Psoas muscle (tissue), 8 donors: ENCODE data around the gene CAMTA1. TPM values are rescaled to one million over a fixed set of nuclear protein-coding genes. Genes with fewer than 3 reads are reported as not detected.

Experiments
- ATAC-seq, 4 donors: fragments of 200-7000 bp; cut with Tn5 transposase; one replicate each; pipeline ENCODE4 v1.9.1; 2020; ENCODE audit warnings: moderate library complexity in 3 of 4, mild to moderate bottlenecking in 2 of 4
- DNase-seq, 2 donors: peaks; one replicate each; pipeline ENCODE4 v3.0.0-alpha.2; 2020
- H3K27ac ChIP-seq: fragments of 200-600 bp; one replicate; pipeline ENCODE4 v1.8.0; 2022
- H3K27me3 ChIP-seq, 3 donors: fragments of 200-600 bp in 1 of 3; one replicate each; pipeline versions ENCODE4 v1.6.1 to v1.8.0; 2013 to 2022; ENCODE audit warnings: low read length in 2 of 3, mild to moderate bottlenecking in 2 of 3, moderate library complexity in 1 of 3; ENCODE audit not compliant: insufficient read depth in 3 of 3
- H3K36me3 ChIP-seq, 2 donors: fragments of 200-600 bp in 1 of 2; one replicate each; pipeline versions ENCODE4 v1.6.1 to v1.8.0; 2013 to 2022; ENCODE audit warnings: low read depth in 1 of 2, mild to moderate bottlenecking in 1 of 2, moderate library complexity in 1 of 2; ENCODE audit not compliant: insufficient read depth in 1 of 2
- H3K4me1 ChIP-seq: fragments of 200-600 bp; one replicate; pipeline ENCODE4 v1.8.0; 2022
- H3K4me3 ChIP-seq: fragments of 200-600 bp; one replicate; pipeline ENCODE4 v1.8.0; 2022; ENCODE audit warnings: mild to moderate bottlenecking
- H3K9me3 ChIP-seq: fragments of 200-600 bp; one replicate; pipeline ENCODE4 v1.8.0; 2022
- CTCF ChIP-seq: fragments of 200-600 bp; IDR thresholded peaks from one replicate; pipeline ENCODE4 v1.8.0; 2022; ENCODE audit warnings: antibody characterized with exemption
- WGBS, 3 donors: extraction: QIAGEN DNeasy Blood & Tissue Kit; methylation state at CpG; one replicate each; pipeline versions ENCODE4 v1.1.6 to v1.1.7; 2013; 5-methylcytosine and 5-hydroxymethylcytosine counted together
- intact Hi-C, 2 donors: fragments of 100-400 bp; cut with DNase I; formaldehyde crosslinking; loops; one replicate each; pipeline versions ENCODE4 v1.11.0 to v1.14.2; 2022
- polyA plus RNA-seq, 3 donors: library from polyadenylated mRNA; stranded (reverse); fragments of 200-250 nt; gene quantifications; one replicate each; pipeline ENCODE4 v1.2.3, GENCODE V29; 2013
- total RNA-seq, 4 donors: library from RNA; stranded (reverse); fragmentation: NEBNext Ultra II Directional in 2 of 4; extraction: Animal tissue kit (Norgen Biotek cat#: 25700) in 2 of 4; gene quantifications; one replicate each; pipeline versions ENCODE4 v1.2.1 to v1.2.4, GENCODE V29; 2021 to 2023
- donor health status: healthy with polysubstance abuse.
- donor health status: DM: no; HTN: no; CAD: no; lungs with moderate emphysema.
- donor health status: Bipolar disorder and iron deficiency.
- donor health status: healthy.
- donor health status: DM: yes; HTN: yes; CAD: no.
- donor health status: DM: no; HTN: no; CAD: no.
- donor health status: DM: no; HTN: no; CAD: no.
- donor health status: DM: yes; HTN: yes; CAD: no.

The CAMTA1 gene
- total and polyA plus RNA-seq, 7 donors = 64.6 to 206 (median 76.5) TPM

DNA sequence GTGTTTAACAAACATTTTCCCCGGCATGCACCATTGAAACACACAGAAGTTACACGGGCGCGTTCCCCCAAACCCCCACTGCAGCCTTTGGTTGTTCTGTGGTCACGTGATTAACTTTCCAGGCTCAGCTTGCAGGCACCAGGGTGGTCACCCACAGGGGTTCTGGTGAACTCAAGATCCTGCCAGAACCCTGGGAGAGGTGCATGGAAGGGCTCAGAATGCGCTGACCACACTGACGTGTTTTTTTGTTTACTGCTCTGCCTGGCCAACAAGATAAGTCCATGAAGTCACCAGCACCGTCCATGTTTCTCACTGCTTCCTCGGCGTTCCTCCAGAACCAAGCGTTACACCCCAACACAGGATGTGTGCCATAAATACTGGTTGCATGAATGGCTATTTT, 756.4 kb downstream of the CAMTA1 start:
- no peak for TF ChIP-seq CTCF
- DNase-seq (peak in 1 of 2 donors; percentile 22), ATAC-seq (no peak)
- 58 to 79% (median 64%) methylated on average over 11 of the region's 11 CpGs for WGBS, 3 donors
- intact Hi-C loops = no loop called here
- no peaks in the 10 kb centered on the region for H3K4me1 ChIP-seq
- peaks cover 0 to 9% (median 2%) of the 10 kb centered on the region in 3 donors for H3K27me3 ChIP-seq
- H3K36me3 ChIP-seq = no peaks in the 10 kb centered on the region
- no peak overlapping the region for H3K4me3 ChIP-seq
- H3K27ac ChIP-seq = no peak overlapping the region
- no peaks in the 10 kb centered on the region for H3K9me3 ChIP-seq

DNA sequence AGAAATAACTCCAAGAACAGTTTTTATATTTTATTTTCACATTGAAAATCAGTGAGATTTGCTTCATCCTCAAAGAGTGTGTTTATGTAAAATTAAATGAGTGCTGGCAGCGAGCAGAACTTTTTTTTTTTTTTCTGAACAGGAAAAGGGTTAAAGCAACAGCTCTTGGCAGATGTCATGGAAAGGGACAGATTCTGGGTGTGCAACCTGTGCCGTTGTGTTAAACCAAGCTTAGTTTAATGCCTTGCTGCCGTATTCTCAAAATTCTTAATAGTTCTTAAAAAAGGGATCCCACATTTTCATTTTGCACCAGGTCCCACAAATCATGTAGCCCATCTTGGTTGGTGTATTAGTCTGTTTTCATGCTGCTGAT, 758.5 kb downstream of the CAMTA1 start:
- no peaks in the 10 kb centered on the region for H3K9me3 ChIP-seq
- DNase-seq = no peak
- WGBS, 3 donors = 46 to 49% (median 46%) methylated on average over 3 of the region's 3 CpGs

GRCh38 chr1:7549277-7550161, 764.3 kb downstream of the CAMTA1 start:
- ATAC-seq (no peak), DNase-seq (peak in 1 of 2 donors; percentile 23)
- H3K4me1 ChIP-seq = no peaks in the 10 kb centered on the region
- TF ChIP-seq CTCF = no peak
- no peak overlapping the region for H3K4me3 ChIP-seq
- H3K36me3 ChIP-seq = no peaks in the 10 kb centered on the region
- no peaks in the 10 kb centered on the region for H3K9me3 ChIP-seq
- intact Hi-C loops = no loop called here
- peaks cover 0 to 6% (median 6%) of the 10 kb centered on the region in 3 donors for H3K27me3 ChIP-seq
- H3K27ac ChIP-seq = no peak overlapping the region
- WGBS, 3 donors = 40 to 47% (median 43%) methylated on average over 10 of the region's 10 CpGs

More for the DNA sequence above, 758.5 kb downstream of the CAMTA1 start:
- no peak overlapping the region for H3K27ac ChIP-seq
- H3K4me3 ChIP-seq = no peak overlapping the region
- no peak for ATAC-seq
- TF ChIP-seq CTCF = no peak
- no peaks in the 10 kb centered on the region for H3K4me1 ChIP-seq
- H3K36me3 ChIP-seq = no peaks in the 10 kb centered on the region
- intact Hi-C loops = no loop called here
- peaks cover 0 to 2% (median 0%) of the 10 kb centered on the region in 3 donors for H3K27me3 ChIP-seq

- H3K4me1 ChIP-seq = no peaks in the 10 kb centered on the region
- WGBS, 3 donors = 70 to 74% (median 74%) methylated on average over 8 of the region's 8 CpGs
- no peak for TF ChIP-seq CTCF
- no peaks in the 10 kb centered on the region for H3K36me3 ChIP-seq
- no peak overlapping the region for H3K4me3 ChIP-seq
- ATAC-seq (no peak), DNase-seq (peak in 1 of 2 donors; percentile 32)
- intact Hi-C loops = no loop called here
- H3K9me3 ChIP-seq = no peaks in the 10 kb centered on the region
- H3K27ac ChIP-seq = no peak overlapping the region
- peaks cover 0 to 7% (median 6%) of the 10 kb centered on the region in 3 donors for H3K27me3 ChIP-seq
Observed at GRCh38 chr1:7550261-7550865, 765.1 kb downstream of the CAMTA1 start.
